Activated naive CD8-positive, alpha-beta T cell treated with anti-CD3 and anti-CD28 coated beads for 36 hours (primary cell): ENCODE measurements around the gene CPNE1. TPM values are rescaled to one million over a fixed set of nuclear protein-coding genes. Genes with fewer than 3 reads are reported as not detected.
A peak's percentile ranks its signal among the peaks of the same experiment; 100 is the strongest.

Experiments used
- DNase-seq: peaks from one replicate; pipeline ENCODE4 v3.0.0; 2021
- H3K27ac Mint-ChIP-seq: one replicate; pipeline ENCODE4 v1.8.0; 2022; ENCODE audit warnings: mild to moderate bottlenecking, moderate library complexity, mixed read lengths
- H3K27me3 Mint-ChIP-seq: one replicate; pipeline ENCODE4 v1.8.0; 2022; ENCODE audit warnings: mild to moderate bottlenecking, mixed read lengths
- H3K36me3 Mint-ChIP-seq: one replicate; pipeline ENCODE4 v1.8.0; 2021; ENCODE audit warnings: mild to moderate bottlenecking, mixed read lengths
- H3K4me1 Mint-ChIP-seq: one replicate; pipeline ENCODE4 v1.8.0; 2021; ENCODE audit warnings: mixed read lengths
- H3K4me3 Mint-ChIP-seq: one replicate; pipeline ENCODE4 v1.8.0; 2022; ENCODE audit warnings: mild to moderate bottlenecking, moderate library complexity, mixed read lengths
- H3K9me3 Mint-ChIP-seq: one replicate; pipeline ENCODE4 v1.8.0; 2022; ENCODE audit warnings: mixed read lengths
- total RNA-seq, 2 experiments: library from RNA; stranded (reverse); gene quantifications; one replicate each; pipeline ENCODE4 v1.2.3, GENCODE V29; 2021

Gene CPNE1
- total RNA-seq, 2 experiments from 2014 or later: 290 to 304 TPM

- H3K4me1 Mint-ChIP-seq: peaks cover 45% of the 10 kb centered on the region
- H3K36me3 Mint-ChIP-seq: peaks cover 41% of the 10 kb centered on the region
Measured at GRCh38 chr20:35651958-35652357, 12.7 kb downstream of the CPNE1 start.

GRCh38 chr20:35650632-35651031, 14.1 kb downstream of the CPNE1 start:
- no peak for DNase-seq
- Mint-ChIP-seq H3K27ac (no peak overlapping the region), H3K4me1 (peaks cover 46% of the 10 kb centered on the region), H3K36me3 (peaks cover 40% of the 10 kb centered on the region), H3K4me3 (no peak overlapping the region), H3K9me3 (no peaks in the 10 kb centered on the region), H3K27me3 (no peaks in the 10 kb centered on the region)

More at GRCh38 chr20:35651958-35652357, 12.7 kb downstream of the CPNE1 start:
- no peak for DNase-seq
- Mint-ChIP-seq H3K4me3 (no peak overlapping the region), H3K27ac (no peak overlapping the region), H3K27me3 (no peaks in the 10 kb centered on the region), H3K9me3 (no peaks in the 10 kb centered on the region)

- peaks cover 43% of the 10 kb centered on the region for H3K36me3 Mint-ChIP-seq
- peaks cover 61% of the 10 kb centered on the region for H3K4me1 Mint-ChIP-seq
- H3K27ac Mint-ChIP-seq: no peak overlapping the region
- no peak overlapping the region for H3K4me3 Mint-ChIP-seq
- no peak for DNase-seq
- no peaks in the 10 kb centered on the region for H3K9me3 Mint-ChIP-seq
- H3K27me3 Mint-ChIP-seq: no peaks in the 10 kb centered on the region
Measured at GRCh38 chr20:35648836-35649235, 15.9 kb downstream of the CPNE1 start.

- Mint-ChIP-seq H3K4me1 (peaks cover 76% of the 10 kb centered on the region), H3K4me3 (no peak overlapping the region), H3K9me3 (no peaks in the 10 kb centered on the region), H3K36me3 (peaks cover 50% of the 10 kb centered on the region), H3K27ac (peak overlapping the region; percentile 54), H3K27me3 (no peaks in the 10 kb centered on the region)
- DNase-seq: no peak
Measured at GRCh38 chr20:35644806-35645205, 19.9 kb downstream of the CPNE1 start.

- no peak overlapping the region for H3K4me3 Mint-ChIP-seq
- H3K9me3 Mint-ChIP-seq: no peaks in the 10 kb centered on the region
- H3K27me3 Mint-ChIP-seq: no peaks in the 10 kb centered on the region
- peaks cover 33% of the 10 kb centered on the region for H3K36me3 Mint-ChIP-seq
- no peak for DNase-seq
- peaks cover 69% of the 10 kb centered on the region for H3K4me1 Mint-ChIP-seq
- peak overlapping the region; percentile 62 for H3K27ac Mint-ChIP-seq
Measured at GRCh38 chr20:35643045-35643444, 21.7 kb downstream of the CPNE1 start.

GRCh38 chr20:35641743-35642142, 23.0 kb downstream of the CPNE1 start:
- peaks cover 26% of the 10 kb centered on the region for H3K36me3 Mint-ChIP-seq
- DNase-seq: no peak
- no peak overlapping the region for H3K4me3 Mint-ChIP-seq
- peaks cover 65% of the 10 kb centered on the region for H3K4me1 Mint-ChIP-seq
- no peaks in the 10 kb centered on the region for H3K27me3 Mint-ChIP-seq
- H3K9me3 Mint-ChIP-seq: no peaks in the 10 kb centered on the region
- H3K27ac Mint-ChIP-seq: peak overlapping the region; percentile 22

GRCh38 chr20:35640724-35641123, 24.0 kb downstream of the CPNE1 start:
- Mint-ChIP-seq H3K27ac (peak overlapping the region; percentile 6), H3K9me3 (no peaks in the 10 kb centered on the region), H3K27me3 (no peaks in the 10 kb centered on the region), H3K36me3 (peaks cover 20% of the 10 kb centered on the region), H3K4me1 (peaks cover 65% of the 10 kb centered on the region), H3K4me3 (no peak overlapping the region)
- DNase-seq: no peak

GRCh38 chr20:35638751-35639150, 25.9 kb downstream of the CPNE1 start:
- peaks cover 54% of the 10 kb centered on the region for H3K4me1 Mint-ChIP-seq
- H3K27ac Mint-ChIP-seq: no peak overlapping the region
- DNase-seq: no peak
- no peaks in the 10 kb centered on the region for H3K9me3 Mint-ChIP-seq
- no peaks in the 10 kb centered on the region for H3K27me3 Mint-ChIP-seq
- peaks cover 19% of the 10 kb centered on the region for H3K36me3 Mint-ChIP-seq
- H3K4me3 Mint-ChIP-seq: no peak overlapping the region

- Mint-ChIP-seq H3K27ac (no peak overlapping the region), H3K4me1 (peaks cover 40% of the 10 kb centered on the region), H3K36me3 (peaks cover 6% of the 10 kb centered on the region), H3K27me3 (no peaks in the 10 kb centered on the region), H3K4me3 (no peak overlapping the region), H3K9me3 (no peaks in the 10 kb centered on the region)
- DNase-seq: no peak
Measured at GRCh38 chr20:35637276-35637675, 27.4 kb downstream of the CPNE1 start.

GRCh38 chr20:35636095-35636494, 28.6 kb downstream of the CPNE1 start:
- no peak overlapping the region for H3K27ac Mint-ChIP-seq
- no peak for DNase-seq
- H3K36me3 Mint-ChIP-seq: peaks cover 4% of the 10 kb centered on the region
- peaks cover 30% of the 10 kb centered on the region for H3K4me1 Mint-ChIP-seq
- no peak overlapping the region for H3K4me3 Mint-ChIP-seq
- H3K27me3 Mint-ChIP-seq: no peaks in the 10 kb centered on the region
- H3K9me3 Mint-ChIP-seq: no peaks in the 10 kb centered on the region

- H3K27ac Mint-ChIP-seq: peak overlapping the region; percentile 17
- peaks cover 4% of the 10 kb centered on the region for H3K36me3 Mint-ChIP-seq
- peaks cover 25% of the 10 kb centered on the region for H3K4me1 Mint-ChIP-seq
- no peak overlapping the region for H3K4me3 Mint-ChIP-seq
- H3K9me3 Mint-ChIP-seq: no peaks in the 10 kb centered on the region
- no peaks in the 10 kb centered on the region for H3K27me3 Mint-ChIP-seq
- DNase-seq: no peak
Measured at GRCh38 chr20:35635652-35636051, 29.0 kb downstream of the CPNE1 start.

GRCh38 chr20:35632539-35633115, 32.1 kb downstream of the CPNE1 start:
- Mint-ChIP-seq H3K4me1 (peaks cover 10% of the 10 kb centered on the region), H3K4me3 (no peak overlapping the region), H3K36me3 (peaks cover 4% of the 10 kb centered on the region), H3K27ac (no peak overlapping the region), H3K9me3 (no peaks in the 10 kb centered on the region), H3K27me3 (no peaks in the 10 kb centered on the region)
- DNase-seq: no peak

GRCh38 chr20:35630636-35631035, 34.1 kb downstream of the CPNE1 start:
- Mint-ChIP-seq H3K9me3 (no peaks in the 10 kb centered on the region), H3K4me3 (no peak overlapping the region), H3K36me3 (peaks cover 13% of the 10 kb centered on the region), H3K27ac (no peak overlapping the region), H3K4me1 (peaks cover 5% of the 10 kb centered on the region), H3K27me3 (no peaks in the 10 kb centered on the region)
- no peak for DNase-seq

- H3K4me3 Mint-ChIP-seq: no peak overlapping the region
- DNase-seq: no peak
- H3K9me3 Mint-ChIP-seq: no peaks in the 10 kb centered on the region
- H3K4me1 Mint-ChIP-seq: no peaks in the 10 kb centered on the region
- H3K27ac Mint-ChIP-seq: no peak overlapping the region
- no peaks in the 10 kb centered on the region for H3K27me3 Mint-ChIP-seq
- H3K36me3 Mint-ChIP-seq: peaks cover 20% of the 10 kb centered on the region
Measured at GRCh38 chr20:35629427-35630145, 35.1 kb downstream of the CPNE1 start.

GRCh38 chr20:35627121-35627520, 37.6 kb downstream of the CPNE1 start:
- peaks cover 20% of the 10 kb centered on the region for H3K36me3 Mint-ChIP-seq
- H3K27me3 Mint-ChIP-seq: no peaks in the 10 kb centered on the region
- H3K27ac Mint-ChIP-seq: no peak overlapping the region
- no peaks in the 10 kb centered on the region for H3K4me1 Mint-ChIP-seq
- H3K4me3 Mint-ChIP-seq: no peak overlapping the region
- DNase-seq: no peak
- H3K9me3 Mint-ChIP-seq: no peaks in the 10 kb centered on the region
